HL-60/S4 treated with phorbol 12-myristate 13-acetate at 8.2 ng/mL for 4 days and 3 days (cell line): ENCODE measurements around the gene MYRF.

ENCODE experiments used
- in situ Hi-C: fragments of 300-500 bp; cut with MboI; formaldehyde crosslinking; loops from 2 replicates; pipeline ENCODE4 v1.15.0; 2022; ENCODE audit warnings: low sequenced_read_pairs

The MYRF gene

GRCh38 chr11:61774411-61774810 is 22.0 kb downstream of the MYRF start:
- in situ Hi-C loops = no loop called here

- in situ Hi-C loops = no loop called here
Observed at GRCh38 chr11:61775106-61775505, 22.7 kb downstream of the MYRF start.

GRCh38 chr11:61775606-61776554 is 23.4 kb downstream of the MYRF start:
- in situ Hi-C loops = no loop called here

GRCh38 chr11:61776561-61777075 is 24.2 kb downstream of the MYRF start:
- in situ Hi-C loops = no loop called here

- in situ Hi-C loops = no loop called here
Observed at GRCh38 chr11:61777234-61778090, 25.0 kb downstream of the MYRF start.

GRCh38 chr11:61778357-61778886 is 26.0 kb downstream of the MYRF start:
- in situ Hi-C loops = no loop called here

- in situ Hi-C loops = no loop called here
Observed at GRCh38 chr11:61778920-61779650, 26.6 kb downstream of the MYRF start.

- in situ Hi-C loops = no loop called here
Observed at GRCh38 chr11:61779666-61780525, 27.5 kb downstream of the MYRF start.

GRCh38 chr11:61780581-61781162 is 28.2 kb downstream of the MYRF start:
- in situ Hi-C loops = no loop called here

- in situ Hi-C loops = no loop called here
Observed at GRCh38 chr11:61781585-61781984, 29.1 kb downstream of the MYRF start.

GRCh38 chr11:61782299-61782698 is 29.9 kb downstream of the MYRF start:
- in situ Hi-C loops = no loop called here

GRCh38 chr11:61782841-61783240 is 30.4 kb downstream of the MYRF start:
- in situ Hi-C loops = no loop called here

GRCh38 chr11:61783717-61784505 is 31.5 kb downstream of the MYRF start:
- in situ Hi-C loops = no loop called here

- in situ Hi-C loops = no loop called here
Observed at GRCh38 chr11:61784506-61784805, 32.0 kb downstream of the MYRF start.

- in situ Hi-C loops = no loop called here
Observed at GRCh38 chr11:61785837-61786402, 33.5 kb downstream of the MYRF start.

- in situ Hi-C loops = no loop called here
Observed at GRCh38 chr11:61787928-61788491, 35.6 kb downstream of the MYRF start.

- in situ Hi-C loops = no loop called here
Observed at GRCh38 chr11:61791737-61792309, 39.4 kb downstream of the MYRF start.
